ENCODE data around the gene MDM2. TPM values are rescaled to one million over a fixed set of nuclear protein-coding genes. Genes with fewer than 3 reads are reported as not detected.
"Not testable (repeated sequence)": the region's sequence is repeated elsewhere in the genome, so short reads cannot be mapped to it uniquely, and the experiment has no call there.

The MDM2 gene
- total RNA-seq, 1 donor from 2014 or later, result 71.6 TPM

GRCh38 chr12:68825569-68826217 lies 17.7 kb downstream of the MDM2 start:
- peak in 1 of 2 donors; percentile 27 for DNase-seq (ENCODE audit: low read depth in 2 of 2)

DNA sequence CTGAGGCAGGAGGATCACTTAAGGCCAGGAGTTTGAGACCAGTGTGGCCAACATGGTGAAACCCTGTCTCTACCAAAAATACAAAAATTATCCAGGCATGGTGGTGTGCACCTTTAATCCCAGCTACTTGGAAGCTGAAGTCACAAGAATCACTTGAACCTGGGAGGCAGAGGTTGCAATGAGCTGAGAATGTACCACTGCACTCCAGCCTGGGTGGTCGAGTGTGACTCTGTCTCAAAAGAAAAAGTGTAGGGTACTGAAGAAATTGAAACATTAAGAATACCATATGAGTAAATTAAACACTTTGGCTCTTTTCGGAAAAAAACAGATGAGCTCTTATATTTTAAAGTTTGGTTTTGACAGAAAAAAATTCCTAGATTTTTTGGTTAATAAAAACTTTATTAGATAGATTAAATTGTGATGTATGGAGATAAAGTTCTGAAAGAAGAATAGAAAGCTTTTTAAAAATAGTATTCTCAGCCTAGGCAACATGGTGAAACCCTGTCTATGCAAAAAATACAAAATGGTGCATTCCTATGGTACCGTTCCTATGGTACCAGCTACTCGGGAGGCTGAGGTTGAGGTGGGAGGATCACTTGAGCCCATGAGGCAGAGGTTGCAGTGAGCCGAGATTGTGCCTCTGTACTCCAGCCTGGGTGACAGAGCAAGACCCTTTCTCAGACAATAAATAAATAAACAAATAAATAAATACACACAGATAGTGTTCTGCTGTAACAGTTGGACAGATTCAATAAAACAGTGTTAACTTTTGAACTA lies 20.1 kb downstream of the MDM2 start:
- no peak for DNase-seq (ENCODE audit: low read depth in 2 of 2)

GRCh38 chr12:68828672-68829068 lies 20.7 kb downstream of the MDM2 start:
- DNase-seq (ENCODE audit: low read depth in 2 of 2), result no peak

- no peak for DNase-seq (ENCODE audit: low read depth in 2 of 2)
Observed at GRCh38 chr12:68831272-68831671, 23.3 kb downstream of the MDM2 start.

DNA sequence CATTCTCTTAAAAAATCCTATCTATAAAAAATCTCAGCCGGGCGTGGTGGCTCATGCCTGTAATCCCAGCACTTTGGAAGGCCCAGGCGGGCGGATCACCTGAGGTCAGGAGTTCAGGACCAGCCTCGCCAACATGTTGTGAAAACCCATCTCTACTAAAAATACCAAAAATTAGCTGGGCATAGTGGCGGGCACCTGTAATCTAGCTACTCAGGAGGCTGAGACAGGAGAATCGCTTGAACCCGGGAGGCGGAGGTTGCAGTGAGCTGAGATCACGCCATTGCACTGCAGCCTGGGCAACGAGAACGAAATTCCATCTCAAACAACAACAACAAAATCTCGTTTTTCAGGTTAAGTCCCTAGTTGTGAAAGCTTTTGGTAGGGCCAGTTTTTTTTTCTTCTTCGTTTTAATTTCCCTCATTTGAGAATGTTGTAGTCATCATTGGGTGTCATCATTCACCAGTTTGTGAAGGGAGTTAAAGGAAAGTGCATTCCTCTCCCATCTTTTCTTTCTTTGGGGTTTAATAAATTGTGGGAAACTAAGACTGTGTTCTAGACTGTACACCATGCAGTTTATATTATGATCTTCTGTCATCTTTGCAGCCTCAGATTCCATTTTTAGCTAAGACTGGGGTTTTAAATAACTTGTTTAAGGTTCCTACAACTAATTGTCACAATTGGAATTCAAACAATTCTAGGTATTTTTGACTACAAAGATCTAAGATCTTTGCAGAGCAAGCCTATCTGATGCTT lies 23.9 kb downstream of the MDM2 start:
- no peak for DNase-seq (ENCODE audit: low read depth in 2 of 2)

GRCh38 chr12:68832504-68832867 lies 24.5 kb downstream of the MDM2 start:
- DNase-seq (ENCODE audit: low read depth in 2 of 2), result no peak

GRCh38 chr12:68833508-68833907 lies 25.5 kb downstream of the MDM2 start:
- no peak for DNase-seq (ENCODE audit: low read depth in 2 of 2)

DNA sequence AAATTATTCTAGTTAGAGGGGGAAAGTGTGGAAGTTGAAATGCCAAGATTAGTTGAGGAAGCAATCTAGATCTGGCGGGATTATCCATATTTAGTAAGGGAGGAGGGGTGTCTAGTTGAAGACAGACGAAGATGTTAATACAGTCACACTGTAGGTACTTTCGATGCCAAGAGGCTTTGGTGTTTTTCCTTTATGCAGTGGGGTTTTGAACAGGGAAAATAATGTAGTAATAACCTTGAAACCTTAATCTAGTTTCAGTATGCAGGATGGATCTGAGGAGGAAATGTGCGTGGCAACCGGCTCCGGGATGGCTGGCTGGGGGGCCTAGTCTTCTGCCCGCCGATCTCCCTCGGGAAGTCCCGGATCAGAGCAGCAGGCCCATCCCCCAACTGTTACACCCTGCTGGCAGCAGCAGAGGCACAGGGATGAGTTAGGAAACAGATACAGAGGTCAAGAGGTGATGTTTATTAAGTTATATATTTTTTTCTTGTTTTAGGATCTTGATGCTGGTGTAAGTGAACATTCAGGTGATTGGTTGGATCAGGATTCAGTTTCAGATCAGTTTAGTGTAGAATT lies 27.4 kb downstream of the MDM2 start:
- peak in 1 of 2 donors; percentile 31 for DNase-seq (ENCODE audit: low read depth in 2 of 2)

GRCh38 chr12:68837215-68837614 lies 29.2 kb downstream of the MDM2 start:
- DNase-seq (ENCODE audit: low read depth in 2 of 2), result no peak

GRCh38 chr12:68838046-68838886 lies 30.3 kb downstream of the MDM2 start:
- DNase-seq (ENCODE audit: low read depth in 2 of 2), result no peak

GRCh38 chr12:68839183-68840147 lies 31.5 kb downstream of the MDM2 start:
- no peak for DNase-seq (ENCODE audit: low read depth in 2 of 2)

DNA sequence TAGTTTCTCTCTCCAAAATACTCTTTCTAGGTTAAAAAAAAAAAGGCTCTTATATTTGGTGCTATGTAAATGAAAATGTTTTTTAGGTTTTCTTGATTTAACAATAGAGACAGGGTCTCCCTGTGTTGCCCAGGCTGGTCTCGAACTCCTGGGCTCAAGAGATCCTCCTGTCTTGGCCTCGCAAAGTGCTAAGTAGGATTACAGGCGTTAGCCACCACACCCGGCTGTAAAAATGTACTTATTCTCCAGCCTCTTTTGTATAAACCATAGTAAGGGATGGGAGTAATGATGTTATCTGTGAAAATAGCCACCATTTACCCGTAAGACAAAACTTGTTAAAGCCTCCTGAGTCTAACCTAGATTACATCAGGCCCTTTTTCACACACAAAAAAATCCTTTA lies 33.2 kb downstream of the MDM2 start:
- not testable (repeated sequence) for DNase-seq (ENCODE audit: low read depth in 2 of 2)

GRCh38 chr12:68841717-68842116 lies 33.7 kb downstream of the MDM2 start:
- DNase-seq (ENCODE audit: low read depth in 2 of 2), result no peak

DNA sequence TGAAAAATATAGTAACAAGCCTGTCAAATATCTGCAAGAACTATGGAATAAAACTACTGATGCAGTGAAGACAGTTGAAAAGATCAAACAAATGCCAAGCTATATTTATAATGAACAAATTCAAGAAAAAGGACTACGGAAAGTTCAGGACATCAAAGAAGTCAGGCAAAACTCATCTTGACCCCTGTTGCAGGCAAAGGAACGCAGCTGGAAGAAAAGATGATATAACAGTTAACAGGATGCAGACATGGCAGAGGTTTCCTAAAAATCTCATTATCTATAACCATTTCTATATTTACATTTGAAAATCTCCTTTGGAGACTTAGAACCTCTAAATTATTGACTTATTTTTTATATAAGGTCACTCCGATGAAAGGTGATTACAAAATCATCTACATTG lies 34.1 kb downstream of the MDM2 start:
- no peak for DNase-seq (ENCODE audit: low read depth in 2 of 2)

DNA sequence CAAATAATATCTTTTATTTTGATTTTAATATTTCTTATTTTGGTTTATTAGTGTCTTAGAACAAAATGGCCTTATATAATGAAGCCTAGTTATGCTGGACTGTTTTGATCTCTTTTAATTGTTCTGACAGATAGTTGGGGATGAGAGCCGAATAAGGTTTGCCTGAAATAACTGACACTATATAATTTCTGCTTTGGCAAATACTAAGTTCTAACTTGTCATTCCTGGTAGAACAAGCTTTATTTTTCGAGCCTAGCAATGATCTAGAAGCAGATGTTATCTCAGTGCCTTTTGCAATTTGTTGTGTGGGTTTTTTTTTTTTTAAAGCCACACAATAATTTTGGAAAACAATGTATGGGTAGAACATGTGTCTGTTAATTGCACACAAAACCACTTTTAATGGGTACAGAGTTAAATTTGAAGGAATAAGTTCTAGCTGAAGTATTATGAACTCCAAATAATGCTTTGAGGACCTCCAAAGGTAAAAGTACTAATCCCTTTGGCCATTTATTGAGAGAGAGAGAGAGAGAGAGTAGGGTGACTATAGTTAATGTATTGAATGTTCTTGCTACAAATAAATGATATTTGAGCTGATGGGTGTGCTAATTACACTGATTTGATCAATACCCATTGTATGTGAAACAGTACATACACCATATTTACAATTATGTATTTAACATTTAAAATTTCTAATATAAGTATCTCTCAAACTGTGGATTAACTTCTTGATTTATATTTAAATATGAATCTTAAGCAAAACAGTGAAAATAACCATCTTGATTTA lies 35.0 kb downstream of the MDM2 start:
- no peak for DNase-seq (ENCODE audit: low read depth in 2 of 2)

GRCh38 chr12:68844318-68844745 lies 36.4 kb downstream of the MDM2 start:
- no peak for DNase-seq (ENCODE audit: low read depth in 2 of 2)

DNA sequence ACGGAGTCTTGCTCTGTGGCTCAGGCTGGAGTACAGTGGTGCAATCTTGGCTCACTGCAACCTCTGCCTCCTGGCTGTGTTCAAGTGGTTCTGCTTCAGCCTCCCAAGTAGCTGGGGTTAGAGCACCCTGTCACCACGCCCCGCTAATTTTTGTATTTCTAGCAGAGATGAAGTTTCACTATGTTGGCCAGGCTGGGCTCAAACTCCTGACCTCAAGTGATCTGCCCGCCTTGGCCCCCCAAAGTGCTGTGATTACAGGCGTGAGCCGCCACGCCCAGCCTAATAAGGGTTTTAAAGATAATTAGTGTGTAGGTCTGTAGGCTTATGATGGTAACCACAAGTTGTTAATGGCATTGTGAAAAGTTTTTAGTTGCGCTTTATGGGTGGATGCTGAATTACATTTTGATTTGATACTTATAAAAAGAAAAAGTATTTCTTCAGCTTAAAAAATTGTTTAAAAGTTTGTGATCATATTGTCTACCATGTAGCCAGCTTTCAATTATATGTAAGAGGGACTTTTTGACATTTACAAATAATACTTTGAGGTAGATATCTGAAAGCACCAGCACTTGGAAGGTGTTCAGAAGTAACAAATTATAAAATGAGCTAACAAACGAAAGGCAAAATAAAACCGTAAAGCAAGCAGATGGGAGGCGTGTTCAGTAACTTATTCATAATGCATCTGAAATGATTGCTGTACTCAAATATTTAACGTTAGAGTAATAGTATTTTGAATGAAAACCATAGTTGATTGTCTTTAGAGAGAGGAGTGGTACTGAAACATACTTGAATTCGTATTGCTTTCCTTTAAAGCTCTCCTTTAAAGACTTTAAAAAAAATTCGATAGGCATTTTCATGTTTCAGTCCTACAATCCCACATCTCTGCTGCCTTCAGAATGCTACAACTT lies 37.1 kb downstream of the MDM2 start:
- no peak for DNase-seq (ENCODE audit: low read depth in 2 of 2)

- no peak for DNase-seq (ENCODE audit: low read depth in 2 of 2)
Observed at GRCh38 chr12:68846811-68847210, 38.8 kb downstream of the MDM2 start.

Measured in lung microvascular endothelial cell (primary cell).